PFSK-1 (cell line): ENCODE results near the gene LRRC4B.

Experiments
- POLR2AphosphoS5 ChIP-seq: IDR thresholded peaks from 2 replicates; pipeline ENCODE4 v1.6.1; 2012; ENCODE audit warnings: low read depth, mild to moderate bottlenecking, control low read depth, low read length, moderate library complexity
- TAF1 ChIP-seq: IDR thresholded peaks from 2 replicates; pipeline ENCODE4 v1.6.1; 2012; ENCODE audit warnings: low read length, control low read depth, borderline replicate concordance; ENCODE audit not compliant: insufficient read depth

DNA sequence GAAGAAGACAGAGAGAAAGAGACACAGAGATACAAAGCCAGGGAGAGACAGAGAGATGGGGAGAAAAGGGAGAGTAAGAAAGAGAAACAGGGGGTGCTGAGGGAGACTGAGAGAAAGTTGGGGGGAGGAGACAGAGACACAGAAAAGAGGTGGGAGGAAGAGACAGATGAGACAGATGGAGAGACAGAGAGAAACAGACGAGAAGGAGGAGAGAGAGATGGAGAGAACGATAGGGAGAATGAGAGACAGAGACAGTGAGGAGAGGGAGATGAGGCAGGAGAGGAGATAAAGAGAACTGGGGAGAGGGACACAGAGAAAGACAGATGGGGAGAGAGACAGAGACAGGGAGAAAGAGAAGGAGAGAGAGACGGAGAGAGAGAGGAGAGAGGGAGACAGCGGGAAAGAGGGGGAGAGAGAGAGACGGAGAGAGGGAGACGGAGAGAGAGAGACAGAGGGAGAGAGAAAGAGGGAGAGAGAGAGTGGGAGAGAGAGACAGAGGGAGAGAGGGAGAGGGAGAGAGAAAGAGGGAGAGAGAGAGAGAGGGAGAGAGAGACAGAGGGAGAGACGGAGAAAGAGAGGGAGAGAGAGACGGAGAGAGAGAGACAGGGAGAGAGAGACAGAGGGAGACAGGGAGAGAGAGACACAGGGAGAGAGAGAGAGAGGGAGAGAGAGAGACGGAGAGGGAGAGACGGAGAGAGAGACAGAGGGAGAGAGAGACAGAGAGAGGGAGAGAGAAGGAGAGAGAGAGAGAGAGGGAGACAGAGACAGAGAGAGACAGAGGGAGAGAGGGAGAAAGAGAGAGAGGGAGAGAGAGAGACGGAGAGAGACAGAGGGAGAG, 69.8 kb downstream of the LRRC4B start:
- TF ChIP-seq TAF1 (no peak), POLR2AphosphoS5 (no peak)
